GM12875 (cell line): ENCODE data around the gene WDR41.

Experiments used
- H3K4me3 ChIP-seq: one replicate; pipeline ENCODE4 v1.5.1; 2011; ENCODE audit warnings: low read depth, low read length, control low read depth
- TF ChIP-seq, protein P1 (sequence below): IDR thresholded peaks from 2 replicates; pipeline ENCODE4 v1.5.1; 2011; ENCODE audit warnings: low read depth, mild to moderate bottlenecking, control low read depth, inconsistent platforms, low read length, moderate library complexity, borderline replicate concordance; ENCODE audit not compliant: insufficient read depth

WDR41 gene

GRCh38 chr5:77463905-77464304 lies 28.2 kb downstream of the WDR41 start:
- no peak overlapping the region for H3K4me3 ChIP-seq
- TF ChIP-seq, protein P1, sequence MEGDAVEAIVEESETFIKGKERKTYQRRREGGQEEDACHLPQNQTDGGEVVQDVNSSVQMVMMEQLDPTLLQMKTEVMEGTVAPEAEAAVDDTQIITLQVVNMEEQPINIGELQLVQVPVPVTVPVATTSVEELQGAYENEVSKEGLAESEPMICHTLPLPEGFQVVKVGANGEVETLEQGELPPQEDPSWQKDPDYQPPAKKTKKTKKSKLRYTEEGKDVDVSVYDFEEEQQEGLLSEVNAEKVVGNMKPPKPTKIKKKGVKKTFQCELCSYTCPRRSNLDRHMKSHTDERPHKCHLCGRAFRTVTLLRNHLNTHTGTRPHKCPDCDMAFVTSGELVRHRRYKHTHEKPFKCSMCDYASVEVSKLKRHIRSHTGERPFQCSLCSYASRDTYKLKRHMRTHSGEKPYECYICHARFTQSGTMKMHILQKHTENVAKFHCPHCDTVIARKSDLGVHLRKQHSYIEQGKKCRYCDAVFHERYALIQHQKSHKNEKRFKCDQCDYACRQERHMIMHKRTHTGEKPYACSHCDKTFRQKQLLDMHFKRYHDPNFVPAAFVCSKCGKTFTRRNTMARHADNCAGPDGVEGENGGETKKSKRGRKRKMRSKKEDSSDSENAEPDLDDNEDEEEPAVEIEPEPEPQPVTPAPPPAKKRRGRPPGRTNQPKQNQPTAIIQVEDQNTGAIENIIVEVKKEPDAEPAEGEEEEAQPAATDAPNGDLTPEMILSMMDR, result no peak

- TF ChIP-seq, protein P1, result no peak
- H3K4me3 ChIP-seq, result no peak overlapping the region
Measured at GRCh38 chr5:77461287-77461686, 30.8 kb downstream of the WDR41 start.

- H3K4me3 ChIP-seq, result no peak overlapping the region
- TF ChIP-seq, protein P1, result no peak
Measured at GRCh38 chr5:77454123-77454522, 38.0 kb downstream of the WDR41 start.

DNA sequence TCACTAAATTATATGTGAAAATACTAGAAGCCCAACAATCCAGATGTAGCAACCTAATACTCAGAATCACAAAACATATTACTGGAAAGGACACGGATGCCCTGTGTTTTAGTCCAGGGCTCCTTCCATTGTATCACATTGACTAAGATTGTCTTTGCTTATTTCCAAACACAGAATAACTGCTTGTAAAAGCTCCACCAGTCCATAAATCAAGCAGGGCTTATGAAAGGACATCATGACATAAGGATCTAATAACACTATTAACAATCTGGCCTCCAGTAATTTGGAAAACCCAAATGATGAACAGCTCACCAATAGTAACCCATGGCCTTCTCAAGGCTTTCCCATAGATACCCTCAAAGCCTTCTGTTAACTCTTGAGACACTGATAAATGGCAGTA lies 39.8 kb downstream of the WDR41 start:
- TF ChIP-seq, protein P1, result no peak
- no peak overlapping the region for H3K4me3 ChIP-seq

GRCh38 chr5:77449981-77450380 lies 42.1 kb downstream of the WDR41 start:
- no peak overlapping the region for H3K4me3 ChIP-seq
- TF ChIP-seq, protein P1, result no peak

- H3K4me3 ChIP-seq, result no peak overlapping the region
- TF ChIP-seq, protein P1, result no peak
Measured at GRCh38 chr5:77449277-77449676, 42.8 kb downstream of the WDR41 start.

DNA sequence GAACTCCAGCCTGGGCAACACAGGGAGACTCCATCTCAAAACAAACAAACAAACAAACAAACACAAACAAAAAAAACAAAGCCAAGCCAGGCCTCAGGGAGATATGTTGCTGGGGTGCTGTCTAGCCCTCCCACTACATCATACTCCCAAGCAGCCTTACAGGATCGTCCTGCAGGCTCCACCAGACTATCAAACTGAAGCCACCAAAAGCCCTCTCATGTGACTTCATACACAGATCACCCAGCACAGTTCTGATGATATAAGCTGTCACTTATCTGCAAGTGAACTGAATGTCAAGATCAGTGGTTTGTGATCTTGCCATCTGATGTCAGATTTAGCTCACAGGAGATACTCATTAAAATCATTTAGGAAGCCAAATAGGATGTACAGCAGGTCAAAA lies 43.3 kb downstream of the WDR41 start:
- TF ChIP-seq, protein P1, result no peak
- no peak overlapping the region for H3K4me3 ChIP-seq
